GM21576 (cell line): ENCODE measurements around the gene ENTPD6.
A peak's percentile ranks its signal among the peaks of the same experiment; 100 is the strongest.
"Not testable (repeated sequence)": the region's sequence is repeated elsewhere in the genome, so short reads cannot be mapped to it uniquely, and the experiment has no call there.

Source experiments
- ATAC-seq: cut with Tn5 transposase; IDR thresholded peaks from one replicate; pipeline ENCODE4 v1.9.1; 2021; ENCODE audit warnings: mild to moderate bottlenecking, moderate library complexity; ENCODE audit not compliant: unreplicated experiment

ENTPD6 gene

GRCh38 chr20:25195014-25195961 lies at the start of gene ENTPD6:
Gene ENTPD6, plus strand, starts transcription at chr20:25195712. Its CDS starts 10,825 bp downstream, at chr20:25206537.
- ATAC-seq, result peak; percentile 71

- ATAC-seq, result no peak
Observed at GRCh38 chr20:25146976-25147375, 48.5 kb upstream of the ENTPD6 start.

GRCh38 chr20:25147716-25148115 lies 47.8 kb upstream of the ENTPD6 start:
- ATAC-seq, result no peak

DNA sequence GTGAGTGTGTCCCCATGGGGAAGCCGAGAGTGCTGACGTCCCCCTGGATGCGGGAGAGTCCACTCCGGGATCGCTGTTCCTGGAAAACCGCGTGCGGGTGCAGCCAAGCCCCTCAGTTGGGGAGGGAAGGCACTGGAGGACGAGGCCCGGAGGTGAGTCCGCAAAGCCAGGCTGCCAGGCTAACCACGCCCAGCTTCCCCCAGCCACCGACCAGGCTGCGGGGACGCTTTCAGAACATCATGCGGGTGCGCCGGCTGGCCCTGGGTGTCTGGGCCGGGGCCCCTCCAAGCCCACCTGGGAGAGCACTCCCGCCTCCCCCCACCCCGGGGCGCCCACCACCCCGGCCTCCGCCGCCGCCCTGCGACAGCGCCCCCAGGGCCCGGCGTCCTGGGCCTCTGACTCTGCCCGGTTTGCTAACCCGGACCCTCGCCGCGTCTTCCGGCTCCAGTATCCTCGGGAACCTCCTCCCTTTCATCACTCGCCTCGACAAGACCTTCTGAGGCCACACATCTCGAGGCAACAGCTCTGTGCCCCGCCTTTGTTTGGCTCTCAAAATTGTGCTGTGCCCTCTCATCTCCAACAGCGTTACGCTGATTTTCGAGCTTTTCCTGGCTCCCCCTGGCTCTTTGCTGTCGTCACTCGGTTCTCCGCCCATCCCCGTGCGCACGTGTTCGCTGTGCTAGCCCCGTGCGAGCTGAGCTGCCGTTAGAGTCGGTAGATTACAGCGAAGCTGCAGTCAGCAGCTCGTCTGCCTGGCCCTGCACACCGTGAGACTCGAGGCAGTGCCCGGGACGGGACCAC lies 47.1 kb upstream of the ENTPD6 start:
- ATAC-seq, result no peak

DNA sequence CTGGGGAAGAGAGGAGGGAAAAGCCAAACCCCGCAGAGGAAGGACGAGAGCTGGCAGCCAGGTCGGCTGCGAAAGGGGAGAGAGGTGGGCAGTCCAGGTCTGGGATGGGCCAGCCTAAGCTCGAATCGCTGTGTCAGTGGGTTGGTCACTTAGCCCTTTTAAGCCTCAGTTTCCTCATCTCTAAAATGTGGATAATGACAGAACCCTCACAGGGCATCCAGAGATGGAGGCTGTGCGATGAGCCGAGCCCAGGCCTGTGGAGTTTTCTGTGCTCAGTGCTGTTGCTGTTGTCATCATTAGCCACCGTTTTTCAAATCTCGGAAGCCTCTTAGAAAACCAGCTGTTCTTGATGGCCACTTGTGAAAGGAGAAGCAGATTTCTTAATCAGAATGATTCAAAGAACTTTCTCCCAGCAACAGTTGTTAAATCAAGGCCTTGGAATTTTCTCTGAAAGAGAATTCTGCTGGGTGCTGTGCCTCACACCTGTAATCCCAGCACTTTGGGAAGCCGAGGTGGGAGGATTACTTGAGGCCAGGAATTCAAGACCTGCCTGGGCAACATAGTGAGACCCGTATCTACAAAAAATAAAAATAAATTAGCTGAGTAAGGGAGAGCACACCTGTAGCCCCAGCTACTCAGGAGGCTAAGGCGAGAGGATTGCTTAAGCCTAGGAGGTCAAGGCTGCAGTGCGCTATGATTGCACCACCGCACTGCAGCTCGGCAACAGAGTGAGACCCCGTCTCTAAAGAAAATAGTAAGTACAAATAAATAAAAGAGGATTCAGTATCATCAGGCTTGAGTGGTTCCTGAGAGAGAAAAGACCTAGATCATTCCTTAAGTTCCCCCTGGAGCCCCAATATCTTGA lies 46.3 kb upstream of the ENTPD6 start:
- ATAC-seq, result no peak

- ATAC-seq, result no peak
Observed at GRCh38 chr20:25150016-25150415, 45.5 kb upstream of the ENTPD6 start.

GRCh38 chr20:25158043-25158442 lies 37.5 kb upstream of the ENTPD6 start:
- ATAC-seq, result no peak

DNA sequence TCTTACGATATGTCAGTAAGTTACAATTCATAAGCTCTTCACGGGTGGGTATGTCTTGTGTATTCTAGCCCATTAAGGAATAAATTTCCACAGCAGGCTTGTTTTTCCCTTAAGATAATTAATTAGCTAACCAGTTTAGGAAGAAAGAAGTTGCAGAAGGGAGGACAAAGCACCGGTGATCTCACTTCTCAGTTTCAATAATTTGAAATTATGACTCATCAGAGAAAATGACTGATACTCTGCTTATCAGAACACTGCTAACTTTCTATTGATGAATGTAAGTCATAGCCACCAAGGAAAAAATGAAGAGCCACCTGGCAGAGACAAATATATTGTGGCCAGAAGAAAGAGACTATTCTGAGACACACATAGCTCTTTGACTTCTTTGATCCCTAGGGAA lies 35.0 kb upstream of the ENTPD6 start:
- peak; percentile 56 for ATAC-seq

GRCh38 chr20:25160897-25161296 lies 34.6 kb upstream of the ENTPD6 start:
- no peak for ATAC-seq

- no peak for ATAC-seq
Observed at GRCh38 chr20:25165128-25165527, 30.4 kb upstream of the ENTPD6 start.

- ATAC-seq, result not testable (repeated sequence)
Observed at GRCh38 chr20:25166105-25166782, 29.3 kb upstream of the ENTPD6 start.

DNA sequence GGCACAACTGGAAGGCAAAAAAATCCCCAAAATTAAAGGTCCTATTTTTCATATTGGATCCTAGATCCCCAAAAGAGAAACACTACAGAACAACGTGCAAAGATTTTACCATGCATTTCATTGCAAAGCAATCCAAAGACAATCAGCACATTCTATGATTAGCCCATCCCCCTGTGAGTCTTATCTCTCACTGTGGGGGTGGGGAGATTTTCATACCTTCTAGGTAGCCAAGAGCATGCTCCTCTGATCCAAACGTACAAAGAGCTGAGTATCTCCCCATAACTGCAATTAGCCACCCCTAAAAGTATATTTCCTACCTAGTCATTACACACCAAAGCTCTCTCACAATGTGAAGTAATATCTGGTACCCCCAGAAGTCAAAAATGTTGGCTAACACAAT lies 22.2 kb upstream of the ENTPD6 start:
- no peak for ATAC-seq

- ATAC-seq, result no peak
Observed at GRCh38 chr20:25173886-25174308, 21.6 kb upstream of the ENTPD6 start.

DNA sequence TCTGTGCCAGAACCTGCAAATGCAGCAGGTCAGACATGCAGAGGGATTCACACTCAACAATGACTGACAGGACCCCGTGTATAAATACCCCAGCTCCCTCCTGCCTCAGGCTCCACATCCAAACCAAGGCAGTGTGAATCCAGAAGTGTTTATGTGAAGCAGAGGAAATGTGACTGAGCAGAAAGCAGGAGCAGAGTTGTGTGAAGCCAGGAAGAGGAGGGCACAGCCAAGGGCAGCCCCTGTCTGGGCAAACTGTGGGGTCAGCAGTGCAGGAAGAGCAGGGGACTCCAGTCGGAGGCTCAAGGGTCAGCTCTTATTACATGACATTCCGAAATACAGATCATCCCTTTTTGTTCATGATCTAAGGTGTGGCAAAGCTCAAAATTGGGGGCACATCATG lies 19.3 kb upstream of the ENTPD6 start:
- ATAC-seq, result no peak

- no peak for ATAC-seq
Observed at GRCh38 chr20:25177890-25178321, 17.6 kb upstream of the ENTPD6 start.

DNA sequence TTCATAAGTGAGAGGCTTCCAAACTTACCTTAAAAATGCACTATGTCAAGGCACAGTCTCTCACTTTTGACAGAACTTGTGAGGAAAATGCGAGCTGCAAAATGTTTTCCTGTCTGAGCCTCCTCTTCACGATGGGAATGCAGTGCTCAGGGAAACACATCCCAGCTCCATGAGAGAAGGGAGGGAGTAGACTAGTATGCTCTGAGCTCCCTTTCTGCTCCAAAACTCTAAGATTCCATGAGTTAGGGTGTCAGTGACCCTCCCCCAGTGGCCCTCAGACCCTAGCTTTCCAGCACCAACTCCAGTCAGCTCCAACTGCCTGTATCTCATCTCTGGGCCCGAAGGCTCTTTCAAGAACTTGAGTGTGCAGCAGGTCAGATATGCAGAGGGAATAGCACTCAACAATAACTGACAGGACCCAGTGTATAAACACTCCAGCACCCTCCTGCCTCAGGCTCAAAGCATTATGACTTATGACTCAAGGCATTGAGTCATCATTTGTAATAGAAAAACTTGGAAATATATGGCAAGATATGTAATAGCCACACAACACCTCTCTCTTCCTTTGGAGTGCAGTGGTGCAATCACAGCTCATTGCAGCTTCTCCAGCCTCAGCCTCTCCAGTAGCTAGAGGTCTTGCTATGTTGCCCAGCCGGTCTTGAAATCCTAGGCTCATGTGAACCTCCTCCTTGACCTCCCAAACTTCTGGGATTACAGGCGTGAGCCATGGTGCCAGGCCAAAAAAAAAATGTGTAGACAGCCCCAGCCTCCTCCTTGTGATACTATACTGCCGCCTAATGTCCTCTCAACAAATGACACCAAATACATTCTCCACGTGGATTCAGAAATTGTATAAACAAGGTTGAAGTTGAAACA lies 16.7 kb upstream of the ENTPD6 start:
- ATAC-seq, result no peak

GRCh38 chr20:25179439-25180089 lies 15.9 kb upstream of the ENTPD6 start:
- no peak for ATAC-seq

DNA sequence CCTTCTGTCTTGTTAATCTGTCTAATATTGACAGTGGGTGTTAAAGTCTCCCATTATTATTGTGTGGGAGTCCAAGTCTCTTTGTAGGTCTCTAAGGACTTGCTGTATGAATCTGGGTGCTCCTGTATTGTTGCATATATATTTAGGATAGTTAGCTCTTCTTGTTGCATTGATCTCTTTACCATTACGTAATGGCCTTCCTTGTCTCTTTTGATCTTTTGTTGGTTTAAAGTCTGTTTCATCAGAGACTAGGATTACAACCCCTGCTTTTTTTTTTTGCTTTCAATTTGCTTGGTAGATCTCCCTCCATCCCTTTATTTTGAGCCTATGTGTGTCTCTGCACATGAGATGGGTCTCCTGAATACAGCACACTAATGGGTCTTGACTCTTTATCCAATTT lies 11.1 kb upstream of the ENTPD6 start:
- ATAC-seq, result not testable (repeated sequence)

GRCh38 chr20:25187220-25187619 lies 8.3 kb upstream of the ENTPD6 start:
- no peak for ATAC-seq
